ENCODE measurements around the gene SLC46A1.

Gene SLC46A1

DNA sequence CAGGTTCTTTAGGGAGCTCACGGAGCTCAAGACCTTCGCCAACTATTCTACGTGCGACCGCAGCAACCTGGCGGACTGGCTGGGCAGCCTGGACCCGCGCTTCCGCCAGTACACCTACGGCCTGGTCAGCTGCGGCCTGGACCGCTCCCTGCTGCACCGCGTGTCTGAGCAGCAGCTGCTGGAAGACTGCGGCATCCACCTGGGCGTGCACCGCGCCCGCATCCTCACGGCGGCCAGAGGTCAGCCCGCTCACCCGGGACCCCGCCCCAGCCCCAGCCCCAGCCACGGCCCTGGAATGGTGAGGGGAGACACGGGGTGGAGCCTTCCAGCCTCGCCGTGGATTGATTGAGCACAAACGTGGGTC is 21.0 kb downstream of the SLC46A1 start:
- DNase-seq: no peak
- Histone ChIP-seq H3K36me3 (ENCODE audit: control insufficient read depth, insufficient read depth, low read length) (peaks cover 13% of the 10 kb centered on the region), H3K9me3 (ENCODE audit: control insufficient read depth, low read length) (no peaks in the 10 kb centered on the region), H3K4me3 (ENCODE audit: insufficient read depth, low read depth, low read length, poor library complexity, severe bottlenecking) (peak overlapping the region; percentile 87), H3K4me1 (ENCODE audit: control insufficient read depth, insufficient read depth, low read length, poor library complexity, severe bottlenecking) (peaks cover 19% of the 10 kb centered on the region), H3K27me3 (replicated peaks; ENCODE audit: control insufficient read depth, insufficient read depth, low read length, poor library complexity, severe bottlenecking) (no peaks in the 10 kb centered on the region), H3K27ac (ENCODE audit: insufficient read depth, low read length, poor library complexity, severe bottlenecking) (peak overlapping the region; percentile 20)

DNA sequence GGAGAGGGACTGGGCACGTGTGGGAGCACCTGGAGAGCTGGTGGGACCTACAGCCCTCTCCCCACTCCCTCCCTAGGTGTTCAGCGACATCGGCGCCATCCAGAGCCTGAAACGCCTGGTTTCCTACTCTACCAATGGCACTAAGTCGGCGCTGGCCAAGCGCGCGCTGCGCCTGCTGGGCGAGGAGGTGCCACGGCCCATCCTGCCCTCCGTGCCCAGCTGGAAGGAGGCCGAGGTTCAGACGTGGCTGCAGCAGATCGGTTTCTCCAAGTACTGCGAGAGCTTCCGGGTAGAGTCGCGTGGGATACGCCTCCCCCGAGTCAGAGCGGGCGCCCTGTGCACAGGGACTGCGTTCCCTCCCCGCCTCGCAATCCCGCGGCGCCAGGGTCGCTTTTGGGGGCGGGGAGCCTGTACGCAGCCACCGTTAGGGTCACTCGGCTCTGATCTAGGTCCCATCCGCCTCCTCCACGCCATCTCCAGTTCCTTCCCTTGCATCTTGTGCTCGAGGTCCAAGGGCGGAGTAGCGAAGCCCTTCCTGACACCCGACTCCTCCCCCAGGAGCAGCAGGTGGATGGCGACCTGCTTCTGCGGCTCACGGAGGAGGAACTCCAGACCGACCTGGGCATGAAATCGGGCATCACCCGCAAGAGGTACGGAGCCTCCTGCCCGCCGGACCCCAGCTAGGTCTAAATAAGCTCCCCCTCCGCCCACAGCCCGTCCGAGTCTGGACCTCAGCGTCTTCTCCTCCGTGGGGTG is 21.6 kb downstream of the SLC46A1 start:
- Histone ChIP-seq H3K9me3 (ENCODE audit: control insufficient read depth, low read length) (no peaks in the 10 kb centered on the region), H3K4me1 (ENCODE audit: control insufficient read depth, insufficient read depth, low read length, poor library complexity, severe bottlenecking) (peaks cover 19% of the 10 kb centered on the region), H3K36me3 (ENCODE audit: control insufficient read depth, insufficient read depth, low read length) (peaks cover 8% of the 10 kb centered on the region), H3K27ac (ENCODE audit: insufficient read depth, low read length, poor library complexity, severe bottlenecking) (peak overlapping the region; percentile 20), H3K27me3 (replicated peaks; ENCODE audit: control insufficient read depth, insufficient read depth, low read length, poor library complexity, severe bottlenecking) (no peaks in the 10 kb centered on the region), H3K4me3 (ENCODE audit: insufficient read depth, low read depth, low read length, poor library complexity, severe bottlenecking) (peak overlapping the region; percentile 87)
- peak; percentile 28 to 45 (median 42) for DNase-seq

DNA sequence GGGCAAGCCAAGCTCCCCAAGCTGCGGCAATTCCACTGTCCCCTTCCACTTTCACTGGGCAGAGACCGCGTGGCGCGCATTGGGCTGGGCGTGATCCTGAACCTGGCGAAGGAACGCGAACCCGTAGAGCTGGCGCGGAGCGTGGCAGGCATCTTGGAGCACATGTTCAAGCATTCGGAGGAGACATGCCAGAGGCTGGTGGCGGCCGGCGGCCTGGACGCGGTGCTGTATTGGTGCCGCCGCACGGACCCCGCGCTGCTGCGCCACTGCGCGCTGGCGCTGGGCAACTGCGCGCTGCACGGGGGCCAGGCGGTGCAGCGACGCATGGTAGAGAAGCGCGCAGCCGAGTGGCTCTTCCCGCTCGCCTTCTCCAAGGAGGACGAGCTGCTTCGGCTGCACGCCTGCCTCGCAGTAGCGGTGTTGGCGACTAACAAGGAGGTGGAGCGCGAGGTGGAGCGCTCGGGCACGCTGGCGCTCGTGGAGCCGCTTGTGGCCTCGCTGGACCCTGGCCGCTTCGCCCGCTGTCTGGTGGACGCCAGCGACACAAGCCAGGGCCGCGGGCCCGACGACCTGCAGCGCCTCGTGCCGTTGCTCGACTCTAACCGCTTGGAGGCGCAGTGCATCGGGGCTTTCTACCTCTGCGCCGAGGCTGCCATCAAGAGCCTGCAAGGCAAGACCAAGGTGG is 24.7 kb downstream of the SLC46A1 start:
- H3K27ac ChIP-seq (ENCODE audit: insufficient read depth, low read length, poor library complexity, severe bottlenecking): no peak overlapping the region
- no peaks in the 10 kb centered on the region for H3K27me3 ChIP-seq (replicated peaks; ENCODE audit: control insufficient read depth, insufficient read depth, low read length, poor library complexity, severe bottlenecking)
- H3K36me3 ChIP-seq (ENCODE audit: control insufficient read depth, insufficient read depth, low read length): no peaks in the 10 kb centered on the region
- peaks cover 19% of the 10 kb centered on the region for H3K4me1 ChIP-seq (ENCODE audit: control insufficient read depth, insufficient read depth, low read length, poor library complexity, severe bottlenecking)
- no peaks in the 10 kb centered on the region for H3K9me3 ChIP-seq (ENCODE audit: control insufficient read depth, low read length)
- no peak for DNase-seq
- no peak overlapping the region for H3K4me3 ChIP-seq (ENCODE audit: insufficient read depth, low read depth, low read length, poor library complexity, severe bottlenecking)

DNA sequence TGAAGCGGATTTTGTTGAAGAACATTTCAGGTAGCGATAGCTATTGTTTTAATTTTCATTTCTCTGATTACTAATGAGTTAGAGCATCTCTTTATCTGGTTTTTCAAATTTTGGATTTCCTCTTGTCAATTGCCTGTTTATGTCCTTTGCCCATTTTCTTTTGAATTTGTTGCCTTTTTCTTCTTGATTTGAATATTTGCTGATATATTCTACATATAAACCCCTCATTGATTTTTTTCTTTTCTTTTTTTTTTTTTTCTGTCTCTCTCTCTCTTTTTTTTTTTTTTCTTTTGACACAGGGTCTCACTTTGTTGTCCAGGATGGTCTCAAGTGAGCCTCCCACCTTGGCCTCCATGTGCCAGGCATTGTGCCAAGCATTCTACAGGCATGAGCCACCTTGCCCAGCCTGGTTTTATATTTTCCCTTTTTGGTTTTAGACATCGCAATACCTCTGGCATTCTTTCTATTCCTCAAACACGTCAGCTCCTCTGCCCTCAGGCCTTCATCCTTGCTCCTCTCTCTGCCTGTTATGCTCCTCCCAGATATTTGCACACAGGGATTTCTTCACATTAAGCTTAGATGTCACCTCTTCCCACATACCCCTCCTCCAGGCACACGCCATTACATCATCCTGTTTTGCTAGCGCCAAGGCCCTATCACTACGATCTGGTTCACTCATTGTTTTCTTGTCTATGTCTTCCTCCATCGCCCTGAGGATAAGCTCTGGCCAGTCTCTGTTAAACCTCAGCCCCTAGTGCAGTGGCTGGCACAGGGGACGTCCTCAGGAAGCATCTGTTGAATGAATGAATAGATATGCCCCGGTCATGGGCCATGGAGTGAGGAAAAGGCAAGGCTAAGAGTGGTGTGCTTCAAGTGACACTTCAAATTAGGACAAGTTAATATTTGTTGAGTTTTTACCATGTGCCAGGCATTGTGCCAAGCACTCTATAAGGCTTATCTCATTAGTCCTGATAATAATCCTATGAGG is 25.9 kb downstream of the SLC46A1 start:
- H3K9me3 ChIP-seq (ENCODE audit: control insufficient read depth, low read length): no peaks in the 10 kb centered on the region
- H3K4me1 ChIP-seq (ENCODE audit: control insufficient read depth, insufficient read depth, low read length, poor library complexity, severe bottlenecking): peaks cover 15% of the 10 kb centered on the region
- H3K4me3 ChIP-seq (ENCODE audit: insufficient read depth, low read depth, low read length, poor library complexity, severe bottlenecking): no peak overlapping the region
- no peak for DNase-seq
- no peaks in the 10 kb centered on the region for H3K27me3 ChIP-seq (replicated peaks; ENCODE audit: control insufficient read depth, insufficient read depth, low read length, poor library complexity, severe bottlenecking)
- H3K27ac ChIP-seq (ENCODE audit: insufficient read depth, low read length, poor library complexity, severe bottlenecking): no peak overlapping the region
- no peaks in the 10 kb centered on the region for H3K36me3 ChIP-seq (ENCODE audit: control insufficient read depth, insufficient read depth, low read length)

DNA sequence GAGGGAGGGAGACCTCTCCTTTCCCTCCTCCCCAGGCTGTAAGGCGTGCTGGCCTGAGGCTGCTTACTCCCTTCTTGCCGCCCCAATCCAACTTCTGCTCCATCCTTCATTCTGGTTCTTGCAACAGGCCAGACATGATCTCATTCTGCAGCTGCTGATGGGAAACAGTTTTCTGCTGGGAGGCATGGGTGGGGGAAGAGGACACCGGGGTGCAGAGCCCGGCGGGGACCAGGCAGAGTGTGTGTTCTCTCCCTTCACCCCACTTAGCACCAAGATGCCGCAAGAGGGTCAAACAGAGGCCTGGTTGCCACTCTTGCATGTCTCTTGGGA is 33.1 kb downstream of the SLC46A1 start:
- no peak for DNase-seq
- Histone ChIP-seq H3K27ac (ENCODE audit: insufficient read depth, low read length, poor library complexity, severe bottlenecking) (no peak overlapping the region), H3K9me3 (ENCODE audit: control insufficient read depth, low read length) (no peaks in the 10 kb centered on the region), H3K36me3 (ENCODE audit: control insufficient read depth, insufficient read depth, low read length) (no peaks in the 10 kb centered on the region), H3K4me1 (ENCODE audit: control insufficient read depth, insufficient read depth, low read length, poor library complexity, severe bottlenecking) (peaks cover 19% of the 10 kb centered on the region), H3K4me3 (ENCODE audit: insufficient read depth, low read depth, low read length, poor library complexity, severe bottlenecking) (no peak overlapping the region), H3K27me3 (replicated peaks; ENCODE audit: control insufficient read depth, insufficient read depth, low read length, poor library complexity, severe bottlenecking) (no peaks in the 10 kb centered on the region)

DNA sequence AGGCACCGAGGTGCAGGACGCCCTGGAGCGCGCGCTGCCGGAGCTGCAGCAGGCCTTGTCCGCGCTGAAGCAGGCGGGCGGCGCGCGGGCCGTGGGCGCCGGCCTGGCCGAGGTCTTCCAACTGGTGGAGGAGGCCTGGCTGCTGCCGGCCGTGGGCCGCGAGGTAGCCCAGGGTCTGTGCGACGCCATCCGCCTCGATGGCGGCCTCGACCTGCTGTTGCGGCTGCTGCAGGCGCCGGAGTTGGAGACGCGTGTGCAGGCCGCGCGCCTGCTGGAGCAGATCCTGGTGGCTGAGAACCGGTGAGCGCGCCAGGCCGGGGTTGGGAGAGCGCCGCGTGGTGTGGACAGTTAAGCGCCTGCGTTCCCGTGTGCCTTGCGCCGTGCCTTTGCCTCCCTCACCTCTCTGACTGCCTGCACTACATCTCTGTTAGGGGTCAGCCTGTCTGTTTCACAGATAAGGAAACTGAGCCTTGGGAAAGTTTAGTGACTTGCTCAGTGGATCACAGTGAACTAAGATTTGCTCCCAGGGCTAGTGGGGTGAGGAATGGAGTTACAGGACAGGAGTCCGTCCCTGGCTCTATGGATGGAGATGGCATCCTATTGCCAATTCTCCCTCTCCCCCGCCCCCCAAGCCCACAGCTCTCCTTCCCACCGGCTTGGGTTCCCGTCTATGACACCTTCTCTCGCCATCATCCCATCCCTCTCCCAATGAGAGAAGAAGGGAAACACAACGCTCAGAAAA is 33.6 kb downstream of the SLC46A1 start:
- no peaks in the 10 kb centered on the region for H3K36me3 ChIP-seq (ENCODE audit: control insufficient read depth, insufficient read depth, low read length)
- H3K4me3 ChIP-seq (ENCODE audit: insufficient read depth, low read depth, low read length, poor library complexity, severe bottlenecking): peak overlapping the region; percentile 66
- H3K27me3 ChIP-seq (replicated peaks; ENCODE audit: control insufficient read depth, insufficient read depth, low read length, poor library complexity, severe bottlenecking): no peaks in the 10 kb centered on the region
- H3K4me1 ChIP-seq (ENCODE audit: control insufficient read depth, insufficient read depth, low read length, poor library complexity, severe bottlenecking): peaks cover 19% of the 10 kb centered on the region
- peak overlapping the region; percentile 82 for H3K27ac ChIP-seq (ENCODE audit: insufficient read depth, low read length, poor library complexity, severe bottlenecking)
- no peak for DNase-seq
- H3K9me3 ChIP-seq (ENCODE audit: control insufficient read depth, low read length): no peaks in the 10 kb centered on the region

DNA sequence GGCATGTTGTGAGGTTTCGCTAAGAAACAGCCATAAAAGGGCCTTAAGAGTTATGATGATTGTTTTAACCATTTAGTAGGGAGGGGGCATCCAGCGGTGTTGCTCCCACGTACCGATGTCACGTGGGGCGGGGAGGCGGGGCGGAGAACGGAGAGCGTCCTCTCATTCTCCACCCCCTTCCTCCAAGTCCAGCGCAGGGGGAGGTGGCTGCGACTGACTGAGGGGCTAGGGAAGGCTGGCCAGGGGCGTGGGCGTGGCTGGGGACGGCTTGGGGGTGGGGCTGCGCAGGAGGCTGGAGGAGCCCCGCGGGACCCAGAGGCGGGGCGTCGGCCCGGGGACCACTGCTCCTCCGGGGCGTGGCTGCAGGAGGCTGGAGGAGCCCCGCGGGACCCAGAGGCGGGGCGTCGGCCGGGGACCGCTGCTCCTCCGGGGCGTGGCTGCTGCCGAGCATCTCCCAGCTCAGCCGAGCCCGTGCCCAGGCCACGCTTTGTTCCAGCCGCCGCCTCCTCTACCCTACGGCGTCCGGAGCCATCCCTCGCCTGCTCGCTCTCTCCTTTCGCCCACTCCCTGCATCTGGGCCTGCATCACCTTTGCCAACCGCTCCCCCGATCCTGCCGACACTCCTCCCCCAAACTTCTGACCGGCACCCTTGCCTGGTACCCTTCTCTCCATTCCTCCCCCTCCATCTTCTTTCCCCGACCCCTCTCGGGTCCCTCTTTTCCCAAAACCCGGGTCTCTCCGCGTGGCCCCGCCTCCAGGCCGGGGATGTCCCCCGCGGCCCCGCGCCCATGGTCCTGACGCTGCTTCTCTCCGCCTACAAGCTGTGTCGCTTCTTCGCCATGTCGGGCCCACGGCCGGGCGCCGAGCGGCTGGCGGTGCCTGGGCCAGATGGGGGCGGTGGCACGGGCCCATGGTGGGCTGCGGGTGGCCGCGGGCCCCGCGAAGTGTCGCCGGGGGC is 34.5 kb downstream of the SLC46A1 start, which contains the start of gene SARM1:
SARM1 (plus strand) TSS at position 450 of the 958 bp plus-strand sequence; CDS start at position 789, 339 bp downstream.
- no peaks in the 10 kb centered on the region for H3K36me3 ChIP-seq (ENCODE audit: control insufficient read depth, insufficient read depth, low read length)
- H3K27me3 ChIP-seq (replicated peaks; ENCODE audit: control insufficient read depth, insufficient read depth, low read length, poor library complexity, severe bottlenecking): no peaks in the 10 kb centered on the region
- H3K9me3 ChIP-seq (ENCODE audit: control insufficient read depth, low read length): no peaks in the 10 kb centered on the region
- H3K4me1 ChIP-seq (ENCODE audit: control insufficient read depth, insufficient read depth, low read length, poor library complexity, severe bottlenecking): peaks cover 19% of the 10 kb centered on the region
- H3K4me3 ChIP-seq (ENCODE audit: insufficient read depth, low read depth, low read length, poor library complexity, severe bottlenecking): peak within 1 kb of the TSS; percentile 66
- peak within 1 kb of the TSS; percentile 82 for H3K27ac ChIP-seq (ENCODE audit: insufficient read depth, low read length, poor library complexity, severe bottlenecking)
- DNase-seq: peak; percentile 75 to 79 (median 75)

DNA sequence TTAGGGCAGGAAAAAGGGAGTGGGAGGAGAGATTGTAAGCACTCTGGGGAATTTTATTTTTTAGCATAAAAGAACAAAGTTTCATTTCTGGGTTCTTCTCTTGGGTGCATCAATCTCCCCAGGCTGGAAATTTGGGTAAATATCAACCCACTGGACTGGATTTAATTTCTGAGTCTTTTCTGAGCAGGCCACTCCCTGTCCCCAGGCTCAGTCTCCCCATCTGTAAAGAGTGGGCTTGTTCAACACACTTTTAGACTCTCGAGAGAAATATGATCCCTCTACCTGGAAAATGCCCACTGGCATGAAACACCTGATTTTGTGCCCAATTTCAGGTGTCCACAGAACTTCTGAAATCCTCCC is 35.3 kb downstream of the SLC46A1 start:
- no peak for DNase-seq
- Histone ChIP-seq H3K4me3 (ENCODE audit: insufficient read depth, low read depth, low read length, poor library complexity, severe bottlenecking) (peak overlapping the region; percentile 66), H3K27me3 (replicated peaks; ENCODE audit: control insufficient read depth, insufficient read depth, low read length, poor library complexity, severe bottlenecking) (no peaks in the 10 kb centered on the region), H3K9me3 (ENCODE audit: control insufficient read depth, low read length) (no peaks in the 10 kb centered on the region), H3K27ac (ENCODE audit: insufficient read depth, low read length, poor library complexity, severe bottlenecking) (peak overlapping the region; percentile 82), H3K36me3 (ENCODE audit: control insufficient read depth, insufficient read depth, low read length) (no peaks in the 10 kb centered on the region), H3K4me1 (ENCODE audit: control insufficient read depth, insufficient read depth, low read length, poor library complexity, severe bottlenecking) (peaks cover 19% of the 10 kb centered on the region)

Measured in effector memory CD4-positive, alpha-beta T cell (primary cell).